ENCODE data around the gene XCL1. TPM values are rescaled to one million over a fixed set of nuclear protein-coding genes. Genes with fewer than 3 reads are reported as not detected.

XCL1 gene
- total and polyA plus RNA-seq, 4 donors: 0.12 to 0.17 TPM; not detected in 2

DNA sequence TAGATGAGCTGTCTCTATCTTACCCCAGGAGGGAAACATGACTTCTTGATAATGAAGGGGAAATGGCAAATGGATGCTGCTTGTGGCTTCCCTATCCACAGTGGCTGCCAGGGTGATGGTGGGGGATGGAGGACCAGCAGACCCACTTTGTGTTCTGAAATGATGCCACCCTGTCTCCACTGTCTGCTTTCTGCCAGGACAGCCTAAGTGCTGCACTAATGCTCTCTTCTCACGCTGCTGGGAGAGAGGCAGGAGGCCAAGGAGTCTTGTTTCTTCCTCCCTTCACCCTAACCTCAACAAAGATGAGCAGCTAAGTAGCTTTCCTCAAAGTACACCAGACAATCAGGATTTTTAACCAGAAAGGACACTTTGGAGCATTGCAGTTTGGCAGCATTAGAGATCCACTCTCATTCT is 36.6 kb downstream of the XCL1 start:
- no peaks in the 10 kb centered on the region for H3K9me3 ChIP-seq (ENCODE audit: control insufficient read depth, insufficient read depth, low read length)
- H3K4me1 ChIP-seq (ENCODE audit: control insufficient read depth, insufficient read depth, low read length): peaks cover 23% of the 10 kb centered on the region
- H3K27me3 ChIP-seq (ENCODE audit: control insufficient read depth, insufficient read depth, low read length): no peaks in the 10 kb centered on the region
- H3K27ac ChIP-seq (ENCODE audit: low read depth, low read length): peak overlapping the region; percentile 65
- 38% methylated on average over 1 of the region's 1 CpG for WGBS (ENCODE audit: insufficient coverage)
- no peaks in the 10 kb centered on the region for H3K36me3 ChIP-seq (ENCODE audit: control insufficient read depth, insufficient read depth, low read length)
- no peak overlapping the region for H3K4me3 ChIP-seq (ENCODE audit: low read depth, low read length)
- DNase-seq (ENCODE audit: low read depth in 4 of 6, low spot score in 6 of 6): peak in 2 of 6 donors; percentile 70 to 76

DNA sequence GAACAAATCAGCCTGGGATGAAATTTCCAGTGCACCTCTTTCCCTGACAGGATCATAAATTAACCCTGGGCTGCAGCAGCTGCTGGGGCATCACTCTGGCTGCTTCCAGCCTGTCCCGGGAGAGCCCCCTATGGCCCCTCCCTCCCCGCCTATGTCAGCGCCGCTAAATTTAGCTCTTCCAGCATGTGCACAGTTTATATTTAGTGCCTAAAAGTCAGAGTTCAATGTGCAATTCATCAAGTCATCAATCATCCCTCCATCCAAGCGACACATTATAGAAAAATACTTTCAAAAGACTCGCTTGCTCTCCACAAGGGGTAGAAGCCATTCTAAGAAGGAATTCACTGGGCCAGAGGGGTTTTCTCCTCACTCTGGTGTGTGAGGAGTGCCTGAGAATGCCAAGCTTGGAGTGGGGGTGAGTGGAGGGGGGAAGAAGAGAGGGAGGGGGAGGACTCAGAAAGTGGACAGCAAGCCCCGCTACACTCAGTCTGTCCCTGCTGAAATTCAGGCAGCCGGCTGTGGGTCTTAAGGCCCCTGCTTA is 37.4 kb downstream of the XCL1 start:
- H3K4me3 ChIP-seq (ENCODE audit: low read depth, low read length): no peak overlapping the region
- DNase-seq (ENCODE audit: low read depth in 4 of 6, low spot score in 6 of 6): peak in 2 of 6 donors; percentile 60 to 80
- H3K4me1 ChIP-seq (ENCODE audit: control insufficient read depth, insufficient read depth, low read length): peaks cover 23% of the 10 kb centered on the region
- H3K27me3 ChIP-seq (ENCODE audit: control insufficient read depth, insufficient read depth, low read length): no peaks in the 10 kb centered on the region
- H3K36me3 ChIP-seq (ENCODE audit: control insufficient read depth, insufficient read depth, low read length): no peaks in the 10 kb centered on the region
- peak overlapping the region; percentile 65 for H3K27ac ChIP-seq (ENCODE audit: low read depth, low read length)
- WGBS (ENCODE audit: insufficient coverage): 10% methylated on average over 7 of the region's 8 CpGs
- H3K9me3 ChIP-seq (ENCODE audit: control insufficient read depth, insufficient read depth, low read length): no peaks in the 10 kb centered on the region

DNA sequence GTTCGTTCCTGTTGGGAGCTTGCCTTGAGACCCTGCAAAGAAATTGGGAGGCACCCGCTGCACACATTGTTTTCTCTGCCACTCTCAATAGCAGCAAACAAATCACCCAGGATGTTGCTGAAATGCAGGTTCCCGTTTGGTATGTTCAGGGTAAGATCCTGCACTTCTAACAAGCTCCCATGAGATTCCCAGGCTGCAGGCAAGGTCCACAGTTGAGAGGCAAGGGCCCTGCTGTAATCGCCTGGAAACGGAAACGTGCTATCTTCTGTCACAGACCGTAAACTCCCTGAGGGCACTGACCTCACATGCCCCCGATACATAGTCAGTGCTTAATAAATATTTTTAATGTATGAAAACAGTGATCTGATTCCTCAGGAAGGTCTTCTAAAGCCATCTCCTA is 37.8 kb downstream of the XCL1 start:
- no peak for DNase-seq (ENCODE audit: low read depth in 4 of 6, low spot score in 6 of 6)
- WGBS (ENCODE audit: insufficient coverage): 46% methylated on average over 4 of the region's 8 CpGs
- Histone ChIP-seq H3K4me1 (ENCODE audit: control insufficient read depth, insufficient read depth, low read length) (peaks cover 23% of the 10 kb centered on the region), H3K36me3 (ENCODE audit: control insufficient read depth, insufficient read depth, low read length) (no peaks in the 10 kb centered on the region), H3K27ac (ENCODE audit: low read depth, low read length) (peak overlapping the region; percentile 65), H3K4me3 (ENCODE audit: low read depth, low read length) (no peak overlapping the region), H3K27me3 (ENCODE audit: control insufficient read depth, insufficient read depth, low read length) (no peaks in the 10 kb centered on the region), H3K9me3 (ENCODE audit: control insufficient read depth, insufficient read depth, low read length) (no peaks in the 10 kb centered on the region)

DNA sequence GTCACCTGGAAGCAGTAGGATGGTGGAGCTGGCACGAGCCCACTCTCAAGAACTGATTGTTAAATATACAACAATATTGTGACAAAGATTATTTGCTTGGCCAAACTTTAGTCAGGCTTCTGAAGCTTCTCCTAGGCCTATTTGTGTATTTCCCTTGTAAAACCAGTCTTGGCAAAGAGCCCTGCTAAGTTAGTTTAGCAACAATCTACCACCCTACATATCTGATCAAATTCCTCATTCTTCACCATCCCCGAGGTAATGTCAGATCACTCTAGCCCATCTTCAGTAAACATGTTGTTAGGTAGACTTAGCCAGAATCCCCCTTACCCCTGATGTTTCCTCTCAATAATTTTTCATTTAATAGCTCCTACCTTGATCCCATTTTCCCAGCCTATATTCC is 39.6 kb downstream of the XCL1 start:
- WGBS (ENCODE audit: insufficient coverage): no CpG with 5 or more reads among the region's 2 CpGs
- peaks cover 16% of the 10 kb centered on the region for H3K4me1 ChIP-seq (ENCODE audit: control insufficient read depth, insufficient read depth, low read length)
- no peak overlapping the region for H3K4me3 ChIP-seq (ENCODE audit: low read depth, low read length)
- no peaks in the 10 kb centered on the region for H3K9me3 ChIP-seq (ENCODE audit: control insufficient read depth, insufficient read depth, low read length)
- H3K27ac ChIP-seq (ENCODE audit: low read depth, low read length): no peak overlapping the region
- no peak for DNase-seq (ENCODE audit: low read depth in 4 of 6, low spot score in 6 of 6)
- no peaks in the 10 kb centered on the region for H3K36me3 ChIP-seq (ENCODE audit: control insufficient read depth, insufficient read depth, low read length)
- H3K27me3 ChIP-seq (ENCODE audit: control insufficient read depth, insufficient read depth, low read length): no peaks in the 10 kb centered on the region

DNA sequence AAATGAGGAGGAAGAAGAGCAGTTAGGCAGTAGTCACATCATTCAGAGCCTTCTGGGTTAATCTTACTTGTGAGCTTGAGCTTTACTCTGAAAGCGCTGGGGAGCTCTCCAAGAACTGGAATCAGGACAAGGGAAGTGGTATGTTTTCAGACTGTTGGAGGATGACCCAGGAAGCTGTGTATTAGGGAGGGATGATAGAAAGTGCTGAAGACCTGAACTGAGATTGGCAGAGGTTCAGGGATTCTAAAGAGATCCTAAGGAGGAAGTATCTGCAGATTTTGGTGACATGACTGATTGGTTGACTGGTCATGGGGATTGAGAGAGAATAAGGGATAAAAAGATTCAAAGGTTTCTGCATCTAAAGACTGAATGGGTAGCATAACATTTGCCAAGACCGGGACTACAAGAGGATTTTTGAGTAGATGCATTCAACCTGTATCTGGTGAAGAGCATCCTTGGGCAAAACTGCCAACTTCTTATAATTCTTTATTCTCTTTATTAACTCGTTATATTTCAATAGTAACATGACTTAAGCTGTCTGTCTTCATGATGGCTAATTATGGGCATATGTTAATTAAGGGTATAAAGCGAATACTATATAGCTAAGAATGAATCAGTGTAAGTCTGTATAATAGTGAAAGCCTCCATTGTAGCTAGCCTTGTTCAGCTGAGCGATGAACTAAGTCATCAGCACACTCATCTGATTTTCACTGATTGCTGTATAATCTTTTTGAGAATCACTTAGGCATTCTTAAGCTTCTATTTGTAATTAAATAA is 41.8 kb downstream of the XCL1 start:
- 84% methylated on average over 2 of the region's 5 CpGs for WGBS (ENCODE audit: insufficient coverage)
- Histone ChIP-seq H3K27ac (ENCODE audit: low read depth, low read length) (no peak overlapping the region), H3K9me3 (ENCODE audit: control insufficient read depth, insufficient read depth, low read length) (no peaks in the 10 kb centered on the region), H3K4me3 (ENCODE audit: low read depth, low read length) (no peak overlapping the region), H3K4me1 (ENCODE audit: control insufficient read depth, insufficient read depth, low read length) (peaks cover 12% of the 10 kb centered on the region), H3K36me3 (ENCODE audit: control insufficient read depth, insufficient read depth, low read length) (no peaks in the 10 kb centered on the region), H3K27me3 (ENCODE audit: control insufficient read depth, insufficient read depth, low read length) (no peaks in the 10 kb centered on the region)
- peak in 2 of 6 donors; percentile 39 to 63 for DNase-seq (ENCODE audit: low read depth in 4 of 6, low spot score in 6 of 6)

DNA sequence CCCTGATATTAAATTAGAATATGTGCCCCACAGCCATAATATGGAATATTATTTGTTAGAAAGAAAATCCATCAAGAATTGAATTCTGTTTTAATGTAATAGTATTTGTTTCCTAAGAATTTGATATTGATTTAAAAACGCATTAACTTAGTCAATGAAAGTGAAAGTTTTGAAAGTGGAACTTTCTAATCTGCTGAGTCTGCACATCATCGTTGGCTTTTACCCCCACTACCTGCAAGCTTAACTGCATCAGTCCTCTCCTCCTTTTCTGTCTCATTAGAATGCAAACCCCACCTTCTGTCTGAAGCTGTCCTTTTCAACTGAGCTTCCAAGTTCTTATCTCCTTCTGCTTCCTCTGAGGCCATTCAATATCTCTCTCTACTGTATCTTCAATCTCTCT is 42.5 kb downstream of the XCL1 start:
- no peak overlapping the region for H3K27ac ChIP-seq (ENCODE audit: low read depth, low read length)
- H3K4me3 ChIP-seq (ENCODE audit: low read depth, low read length): no peak overlapping the region

DNA sequence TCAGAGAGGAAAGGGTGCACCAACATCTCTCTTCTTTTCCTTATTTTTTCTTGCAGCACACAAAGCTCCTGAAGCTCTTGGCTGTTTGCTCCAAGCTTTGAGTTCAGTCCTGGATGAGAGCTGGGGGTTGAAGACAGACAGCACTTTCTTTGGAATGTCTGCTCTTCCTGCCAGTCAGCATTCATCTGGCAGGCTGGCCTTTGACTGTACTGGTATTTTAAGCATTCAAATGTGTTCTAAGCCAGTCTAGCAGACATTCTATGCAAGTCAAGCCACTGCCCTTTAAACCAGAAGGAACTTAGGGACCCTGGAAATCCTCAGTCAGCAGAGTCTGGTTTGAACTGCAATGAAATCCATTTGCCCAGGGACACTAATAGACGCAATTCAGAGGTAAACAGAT is 45.0 kb downstream of the XCL1 start:
- H3K27me3 ChIP-seq (ENCODE audit: control insufficient read depth, insufficient read depth, low read length): no peaks in the 10 kb centered on the region
- H3K4me3 ChIP-seq (ENCODE audit: low read depth, low read length): no peak overlapping the region
- no peaks in the 10 kb centered on the region for H3K9me3 ChIP-seq (ENCODE audit: control insufficient read depth, insufficient read depth, low read length)
- H3K27ac ChIP-seq (ENCODE audit: low read depth, low read length): no peak overlapping the region
- whole genome bisulfite sequencing (ENCODE audit: insufficient coverage): 100% methylated on average over 1 of the region's 1 CpG
- no peaks in the 10 kb centered on the region for H3K4me1 ChIP-seq (ENCODE audit: control insufficient read depth, insufficient read depth, low read length)
- DNase-seq (ENCODE audit: low read depth in 4 of 6, low spot score in 6 of 6): peak in 1 of 6 donors; percentile 40
- no peaks in the 10 kb centered on the region for H3K36me3 ChIP-seq (ENCODE audit: control insufficient read depth, insufficient read depth, low read length)

More for the DNA sequence above, 42.5 kb downstream of the XCL1 start:
- no peaks in the 10 kb centered on the region for H3K36me3 ChIP-seq (ENCODE audit: control insufficient read depth, insufficient read depth, low read length)
- H3K9me3 ChIP-seq (ENCODE audit: control insufficient read depth, insufficient read depth, low read length): no peaks in the 10 kb centered on the region
- 82% methylated on average over 1 of the region's 2 CpGs for WGBS (ENCODE audit: insufficient coverage)
- H3K27me3 ChIP-seq (ENCODE audit: control insufficient read depth, insufficient read depth, low read length): no peaks in the 10 kb centered on the region
- no peak for DNase-seq (ENCODE audit: low read depth in 4 of 6, low spot score in 6 of 6)
- peaks cover 5% of the 10 kb centered on the region for H3K4me1 ChIP-seq (ENCODE audit: control insufficient read depth, insufficient read depth, low read length)

DNA sequence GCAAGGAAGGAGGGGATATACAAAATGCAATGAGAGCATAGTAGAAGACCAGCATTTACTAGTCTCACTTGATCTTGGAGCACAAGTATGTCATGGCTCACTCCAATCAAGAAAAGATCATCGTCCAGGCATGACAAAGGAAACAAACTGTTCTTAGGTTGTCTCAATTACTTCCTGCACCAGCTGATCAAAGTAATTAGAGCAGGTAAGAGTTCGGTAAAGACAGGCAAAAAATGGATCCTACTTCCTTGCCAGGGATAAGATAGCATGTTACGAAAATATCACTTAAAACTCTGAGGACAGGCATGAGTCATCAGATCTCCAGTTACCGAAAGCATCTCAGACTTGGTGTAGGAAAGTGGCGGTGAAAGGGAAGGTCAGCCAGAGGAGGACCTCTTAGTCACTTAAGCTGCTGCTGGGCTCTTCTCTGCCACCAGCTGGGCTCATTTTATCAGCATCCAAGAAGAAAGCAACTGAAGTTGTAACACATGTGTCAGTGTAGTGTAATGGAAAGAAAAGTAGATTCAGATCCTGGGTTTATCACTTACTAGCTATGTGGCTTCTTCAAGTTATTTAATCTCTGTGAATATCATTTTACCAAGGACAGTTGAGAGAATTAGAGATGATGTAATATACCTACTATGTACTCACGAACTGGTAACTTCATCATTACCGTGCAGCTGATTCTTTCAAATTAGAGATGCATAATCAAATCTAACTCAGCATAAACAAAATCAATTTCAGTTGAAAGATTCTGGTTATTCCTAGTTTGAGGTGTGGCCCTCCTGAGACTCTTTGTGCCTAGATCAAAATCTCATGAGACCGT is 46.8 kb downstream of the XCL1 start:
- no peak overlapping the region for H3K4me3 ChIP-seq (ENCODE audit: low read depth, low read length)
- no peaks in the 10 kb centered on the region for H3K4me1 ChIP-seq (ENCODE audit: control insufficient read depth, insufficient read depth, low read length)
- no peak overlapping the region for H3K27ac ChIP-seq (ENCODE audit: low read depth, low read length)
- no peaks in the 10 kb centered on the region for H3K27me3 ChIP-seq (ENCODE audit: control insufficient read depth, insufficient read depth, low read length)
- 100% methylated on average over 4 of the region's 8 CpGs for WGBS (ENCODE audit: insufficient coverage)
- DNase-seq (ENCODE audit: low read depth in 4 of 6, low spot score in 6 of 6): no peak
- no peaks in the 10 kb centered on the region for H3K36me3 ChIP-seq (ENCODE audit: control insufficient read depth, insufficient read depth, low read length)
- no peaks in the 10 kb centered on the region for H3K9me3 ChIP-seq (ENCODE audit: control insufficient read depth, insufficient read depth, low read length)

DNA sequence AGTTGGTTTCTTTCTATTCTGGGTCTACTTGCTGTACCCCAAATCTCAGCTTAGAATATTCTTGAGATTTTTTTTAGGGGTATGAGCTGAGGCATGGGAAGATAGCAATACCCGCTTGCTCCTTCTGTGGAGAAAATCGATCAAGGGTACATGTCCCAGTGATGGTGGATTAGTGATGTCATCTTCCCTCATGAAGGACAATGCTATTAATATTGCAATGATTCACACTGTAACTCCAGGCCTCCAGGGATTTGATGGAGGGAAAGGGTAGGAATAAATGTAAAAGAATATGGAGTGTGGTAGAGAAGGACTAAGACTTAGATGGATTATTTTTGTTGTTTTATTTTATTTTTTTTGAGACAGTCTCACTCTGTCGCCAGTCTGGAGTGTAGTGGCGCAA is 47.4 kb downstream of the XCL1 start:
- DNase-seq (ENCODE audit: low read depth in 4 of 6, low spot score in 6 of 6): no peak
- Histone ChIP-seq H3K9me3 (ENCODE audit: control insufficient read depth, insufficient read depth, low read length) (no peaks in the 10 kb centered on the region), H3K4me1 (ENCODE audit: control insufficient read depth, insufficient read depth, low read length) (no peaks in the 10 kb centered on the region), H3K27ac (ENCODE audit: low read depth, low read length) (no peak overlapping the region), H3K27me3 (ENCODE audit: control insufficient read depth, insufficient read depth, low read length) (no peaks in the 10 kb centered on the region), H3K4me3 (ENCODE audit: low read depth, low read length) (no peak overlapping the region), H3K36me3 (ENCODE audit: control insufficient read depth, insufficient read depth, low read length) (no peaks in the 10 kb centered on the region)
- 90% methylated on average over 2 of the region's 4 CpGs for WGBS (ENCODE audit: insufficient coverage)
